Naive B cell (primary cell): ENCODE results near the gene BDH1. TPM values are rescaled to one million over a fixed set of nuclear protein-coding genes. Genes with fewer than 3 reads are reported as not detected.

Experiments
- ATAC-seq, 2 donors: fragments of 150-1000 bp; cut with Tn5 transposase; 2 replicates each; pipeline ENCODE4 v1.10.0; 2021; ENCODE audit warnings: low read depth in 2 of 2, mild to moderate bottlenecking in 2 of 2, moderate library complexity in 2 of 2
- DNase-seq: peaks from one replicate; pipeline ENCODE4 v3.0.0; 2022
- H3K27ac Mint-ChIP-seq, 6 donors: one replicate each; pipeline ENCODE4 v1.8.0; 2020 to 2022; ENCODE audit warnings: mild to moderate bottlenecking in 6 of 6, mixed read lengths in 6 of 6, moderate library complexity in 5 of 6, inconsistent platforms in 2 of 6
- H3K27me3 Mint-ChIP-seq, 3 donors: one replicate each; pipeline ENCODE4 v1.8.0; 2021 to 2022; ENCODE audit warnings: mixed read lengths in 3 of 3, mild to moderate bottlenecking in 1 of 3
- H3K36me3 Mint-ChIP-seq, 2 donors: one replicate each; pipeline ENCODE4 v1.8.0; 2020 to 2022; ENCODE audit warnings: mixed read lengths in 2 of 2, inconsistent platforms in 1 of 2, mild to moderate bottlenecking in 1 of 2
- H3K4me1 Mint-ChIP-seq, 3 donors: one replicate each; pipeline ENCODE4 v1.8.0; 2020 to 2022; ENCODE audit warnings: mixed read lengths in 3 of 3, inconsistent platforms in 1 of 3, mild to moderate bottlenecking in 1 of 3, moderate library complexity in 1 of 3
- H3K4me3 Mint-ChIP-seq, 8 donors: one replicate each; pipeline ENCODE4 v1.8.0; 2020 to 2022; ENCODE audit warnings: mild to moderate bottlenecking in 8 of 8, mixed read lengths in 8 of 8, moderate library complexity in 8 of 8, inconsistent platforms in 2 of 8
- H3K9me3 Mint-ChIP-seq, 7 donors: one replicate each; pipeline ENCODE4 v1.8.0; 2020 to 2022; ENCODE audit warnings: mixed read lengths in 7 of 7, mild to moderate bottlenecking in 5 of 7, inconsistent platforms in 2 of 7, moderate library complexity in 1 of 7
- polyA plus RNA-seq, 6 donors: library from polyadenylated mRNA; unstranded; fragments of 300-500 nt; fragmentation: Illumina TruSeq; gene quantifications; one replicate each; pipeline ENCODE4 v1.2.3, GENCODE V29; 2021; ENCODE audit warnings: low read depth in 6 of 6

Gene BDH1
- polyA plus RNA-seq, 6 donors from 2014 or later = 13.9 to 25.1 (median 20.3) TPM

DNA sequence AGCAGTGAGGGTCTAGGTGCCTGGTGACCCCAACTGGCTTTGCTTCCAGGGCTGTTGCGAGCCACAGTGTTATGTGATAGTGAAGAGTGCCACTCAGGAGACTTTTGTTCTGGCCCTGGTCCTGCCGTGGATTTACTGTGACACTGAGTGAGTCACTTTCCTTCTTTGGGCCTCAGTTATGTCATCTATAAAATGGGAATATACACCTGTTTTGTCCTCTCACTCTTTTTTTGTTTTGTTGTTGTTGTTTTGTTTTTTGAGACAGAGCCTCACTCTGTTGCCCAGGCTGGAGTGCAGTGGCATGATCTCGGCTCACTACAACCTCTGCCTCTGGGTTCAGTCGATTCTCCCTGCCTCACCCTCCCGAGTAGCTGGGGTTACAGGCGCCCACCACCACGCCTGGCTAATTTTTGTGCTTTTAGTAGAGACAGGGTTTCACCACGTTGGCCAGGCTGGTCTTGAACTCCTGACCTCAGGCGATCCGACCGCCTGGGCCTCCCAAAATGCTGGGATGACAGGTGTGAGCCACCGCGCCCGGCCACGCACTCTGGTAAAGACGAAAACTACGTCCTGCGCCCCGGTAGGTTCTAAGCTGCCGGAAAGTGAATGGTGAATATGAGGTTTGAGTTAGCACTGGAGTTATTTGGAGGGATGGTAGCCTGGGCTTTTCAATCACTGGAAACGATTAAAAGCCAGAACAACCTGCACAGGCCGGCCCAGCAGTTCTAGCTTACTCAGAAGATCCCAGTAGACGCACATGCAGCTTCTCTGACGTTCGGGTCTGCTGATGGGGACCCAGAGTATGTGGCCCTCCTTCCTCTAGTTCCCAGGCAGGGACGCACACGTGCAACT lies 46.6 kb downstream of the BDH1 start:
- Mint-ChIP-seq H3K27me3 (peaks cover 0 to 5% (median 0%) of the 10 kb centered on the region in 3 donors), H3K4me1 (peaks cover 1 to 6% (median 4%) of the 10 kb centered on the region in 3 donors), H3K36me3 (peaks cover 12 to 13% of the 10 kb centered on the region in 2 donors), H3K4me3 (peak overlapping the region in 5 of 8 donors; percentile 35 to 82 (median 74)), H3K27ac (peak overlapping the region in 1 of 6 donors; percentile 21), H3K9me3 (no peaks in the 10 kb centered on the region)
- no peak for DNase-seq
- no peak for ATAC-seq

DNA sequence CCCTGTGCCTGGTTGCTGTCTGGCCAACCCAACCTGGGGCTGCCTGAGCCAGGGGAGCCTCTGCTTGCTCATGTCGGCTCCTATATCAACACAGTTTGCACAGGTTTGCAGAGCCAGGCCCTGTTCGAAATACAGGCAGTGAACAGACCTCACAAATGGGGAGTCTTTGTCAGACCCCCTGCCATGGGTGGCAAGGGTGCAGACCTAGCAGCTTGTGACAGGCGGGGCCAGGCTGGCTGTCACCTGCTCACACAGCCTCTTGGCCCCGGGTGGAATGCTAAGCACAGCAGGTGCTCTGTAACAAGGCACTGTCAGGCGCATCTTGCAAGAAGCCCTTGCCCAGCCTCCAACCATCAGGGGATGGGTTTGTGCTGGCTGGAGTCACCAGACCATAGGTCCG lies 47.3 kb downstream of the BDH1 start:
- Mint-ChIP-seq H3K9me3 (no peaks in the 10 kb centered on the region), H3K27ac (no peak overlapping the region), H3K36me3 (peaks cover 12 to 13% of the 10 kb centered on the region in 2 donors), H3K4me3 (no peak overlapping the region), H3K4me1 (peaks cover 1 to 6% (median 4%) of the 10 kb centered on the region in 3 donors), H3K27me3 (peaks cover 0 to 5% (median 0%) of the 10 kb centered on the region in 3 donors)
- DNase-seq (no peak), ATAC-seq (no peak)

DNA sequence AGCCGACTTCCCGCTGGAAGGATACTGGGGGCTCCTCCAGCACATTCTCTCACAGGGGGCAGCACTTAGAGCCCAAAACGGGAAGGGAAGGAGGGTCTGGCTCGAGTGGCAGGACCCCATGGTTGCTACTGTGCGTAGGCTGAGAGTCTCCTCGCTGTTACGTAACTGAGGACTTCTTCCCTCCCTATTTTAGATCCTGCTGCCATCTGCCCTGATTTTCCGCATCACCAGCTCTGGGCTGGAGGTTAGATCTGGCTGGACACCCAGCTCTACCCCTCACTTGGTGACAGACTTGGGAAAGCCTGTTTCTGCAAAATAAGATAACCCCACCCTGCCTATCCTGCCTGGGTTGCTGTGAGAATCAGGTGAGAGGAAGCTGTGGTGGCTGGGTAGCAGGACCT lies 47.7 kb downstream of the BDH1 start:
- H3K27ac Mint-ChIP-seq = peak overlapping the region in 1 of 6 donors; percentile 56

DNA sequence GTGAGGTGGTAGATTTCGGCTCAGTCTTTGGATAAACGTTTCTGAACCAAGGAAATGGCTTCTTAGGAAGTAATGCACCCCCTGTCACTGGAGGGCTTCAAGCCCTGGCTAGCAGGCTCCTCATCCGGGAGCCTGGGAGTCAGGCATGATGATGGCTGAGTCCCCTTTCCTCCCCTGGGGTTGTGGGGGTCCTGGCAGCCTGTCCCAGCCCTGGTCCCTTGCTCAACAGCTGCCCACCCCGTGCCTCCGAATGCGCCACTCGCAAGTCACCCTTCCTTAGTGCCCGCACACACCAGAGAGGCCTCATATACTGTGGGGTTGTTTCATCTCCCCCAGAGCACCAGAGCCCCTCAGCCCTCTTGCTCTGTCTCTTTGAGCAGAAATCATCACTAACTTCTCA lies 48.2 kb downstream of the BDH1 start:
- DNase-seq = no peak
- Mint-ChIP-seq H3K27ac (peak overlapping the region in 1 of 6 donors; percentile 56), H3K36me3 (peaks cover 10 to 11% of the 10 kb centered on the region in 2 donors), H3K9me3 (no peaks in the 10 kb centered on the region), H3K4me3 (no peak overlapping the region), H3K27me3 (peaks cover 0 to 5% (median 0%) of the 10 kb centered on the region in 3 donors), H3K4me1 (peaks cover 1 to 7% (median 6%) of the 10 kb centered on the region in 3 donors)
- ATAC-seq = no peak

More for the DNA sequence above, 47.7 kb downstream of the BDH1 start:
- ATAC-seq (no peak), DNase-seq (no peak)
- Mint-ChIP-seq H3K36me3 (peaks cover 12 to 13% of the 10 kb centered on the region in 2 donors), H3K27me3 (peaks cover 0 to 5% (median 0%) of the 10 kb centered on the region in 3 donors), H3K4me3 (no peak overlapping the region), H3K9me3 (no peaks in the 10 kb centered on the region), H3K4me1 (peaks cover 1 to 6% (median 4%) of the 10 kb centered on the region in 3 donors)

DNA sequence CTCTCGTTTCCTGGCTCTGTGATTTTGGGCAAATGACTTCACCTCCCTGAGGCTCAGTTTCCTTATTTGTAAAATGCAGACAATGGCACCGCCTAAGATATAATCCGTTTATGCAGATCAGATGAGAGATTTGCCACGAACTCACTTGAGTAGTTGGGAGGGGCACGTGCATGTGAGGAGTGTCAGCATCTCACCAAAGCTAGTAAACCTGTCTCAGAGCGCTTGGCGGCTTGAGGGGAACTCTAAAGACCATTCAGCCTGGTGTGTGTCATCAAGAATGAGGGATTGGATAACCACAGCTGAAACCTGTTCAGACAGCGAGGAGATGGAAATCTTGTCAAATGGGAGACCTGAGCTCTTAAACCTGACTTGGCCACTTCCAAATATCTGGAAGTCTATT lies 48.7 kb downstream of the BDH1 start:
- no peak for ATAC-seq
- H3K4me1 Mint-ChIP-seq = peaks cover 1 to 7% (median 6%) of the 10 kb centered on the region in 3 donors
- H3K27ac Mint-ChIP-seq = no peak overlapping the region
- no peak for DNase-seq
- H3K9me3 Mint-ChIP-seq = no peaks in the 10 kb centered on the region
- H3K36me3 Mint-ChIP-seq = peaks cover 6% of the 10 kb centered on the region in 2 donors
- peaks cover 0 to 5% (median 0%) of the 10 kb centered on the region in 3 donors for H3K27me3 Mint-ChIP-seq
- H3K4me3 Mint-ChIP-seq = no peak overlapping the region

DNA sequence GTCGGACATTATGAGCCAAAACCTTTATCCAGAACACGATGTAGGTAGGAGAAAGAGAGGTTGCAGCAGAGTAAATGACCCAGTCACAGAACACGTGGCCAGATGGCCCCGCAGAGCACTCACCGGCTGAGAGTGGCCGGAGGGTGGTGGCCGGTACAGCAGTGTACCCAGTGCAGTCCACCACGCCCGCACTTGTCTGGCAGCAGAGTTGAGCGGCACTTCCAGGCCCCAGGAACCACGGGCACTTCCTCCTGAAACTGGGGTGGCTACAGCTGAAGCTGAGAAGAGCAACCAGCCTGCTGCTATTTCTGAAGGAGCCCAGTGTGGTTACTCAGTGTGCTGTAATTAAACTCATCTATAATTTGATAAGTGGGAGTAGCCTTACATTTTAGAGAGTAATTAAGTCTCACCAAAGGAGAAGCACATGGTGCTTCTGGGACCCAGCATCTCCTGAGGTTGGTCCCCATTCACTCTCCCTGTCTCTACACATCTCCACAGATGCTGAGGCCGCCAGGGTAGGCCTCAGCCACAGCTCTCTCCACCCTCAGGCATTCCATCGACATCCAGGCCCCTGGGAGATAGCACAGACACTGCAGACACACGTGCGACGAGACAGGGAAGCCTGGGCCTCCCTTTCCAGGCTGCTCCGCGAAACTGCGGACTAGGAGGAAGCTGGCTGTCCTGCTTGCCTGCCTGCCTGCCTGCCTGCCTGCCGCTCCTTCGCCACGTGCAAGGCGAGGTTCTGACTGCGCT lies 49.8 kb downstream of the BDH1 start:
- DNase-seq (no peak), ATAC-seq (no peak)
- Mint-ChIP-seq H3K27ac (no peak overlapping the region), H3K4me3 (no peak overlapping the region), H3K36me3 (no peaks in the 10 kb centered on the region), H3K9me3 (no peaks in the 10 kb centered on the region), H3K27me3 (peaks cover 0 to 5% (median 0%) of the 10 kb centered on the region in 3 donors), H3K4me1 (peaks cover 1 to 7% (median 6%) of the 10 kb centered on the region in 3 donors)

DNA sequence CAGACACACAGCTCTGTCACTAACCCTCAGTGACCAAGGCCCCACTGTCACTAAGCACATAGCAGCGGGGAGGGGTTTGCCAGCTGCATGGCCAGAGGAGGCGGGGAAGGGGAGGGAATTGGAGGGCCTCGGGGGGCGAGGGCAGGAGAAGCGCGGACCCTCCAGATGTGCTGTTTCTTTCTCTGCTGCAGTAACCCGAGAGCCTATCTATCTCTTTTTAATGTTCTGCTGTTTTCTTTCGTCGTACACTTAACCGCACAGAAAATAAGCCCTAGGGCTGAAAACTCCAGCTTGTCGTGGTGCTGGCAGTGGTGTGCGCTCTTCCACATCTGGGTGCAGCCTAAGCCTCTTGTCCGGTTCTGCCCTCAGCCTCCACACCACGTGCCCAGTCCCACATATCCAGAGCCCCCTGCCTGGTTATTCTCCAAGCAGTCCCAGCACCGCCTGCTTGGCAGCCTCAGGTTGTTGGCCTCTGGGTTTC lies 51.1 kb downstream of the BDH1 start:
- H3K27me3 Mint-ChIP-seq = no peaks in the 10 kb centered on the region
- H3K36me3 Mint-ChIP-seq = no peaks in the 10 kb centered on the region
- no peak overlapping the region for H3K4me3 Mint-ChIP-seq
- H3K27ac Mint-ChIP-seq = peak overlapping the region in 1 of 6 donors; percentile 26
- peaks cover 0 to 3% (median 0%) of the 10 kb centered on the region in 3 donors for H3K4me1 Mint-ChIP-seq
- no peak for ATAC-seq
- no peak for DNase-seq
- H3K9me3 Mint-ChIP-seq = no peaks in the 10 kb centered on the region

DNA sequence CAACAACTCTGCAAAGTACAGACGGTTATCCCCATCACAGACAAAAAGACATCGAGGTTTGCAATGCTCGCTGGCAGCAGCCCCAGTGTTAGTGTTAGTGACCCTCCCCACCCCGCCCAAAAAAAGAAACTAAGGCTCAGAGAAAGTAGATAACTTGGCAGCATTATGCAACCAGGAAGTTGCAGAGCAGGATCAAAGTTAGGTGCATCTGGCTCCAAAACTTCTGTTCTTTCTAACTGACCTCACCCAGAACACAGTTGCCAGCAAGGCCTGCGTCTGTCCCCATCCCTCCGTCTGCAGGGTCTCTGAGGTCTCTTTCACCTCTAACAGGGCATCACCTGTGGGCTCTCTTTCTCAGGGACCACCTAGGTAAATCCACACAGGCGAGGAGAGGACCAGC lies 51.5 kb downstream of the BDH1 start:
- peaks cover 0 to 3% (median 0%) of the 10 kb centered on the region in 3 donors for H3K4me1 Mint-ChIP-seq
- H3K27me3 Mint-ChIP-seq = no peaks in the 10 kb centered on the region
- no peak for DNase-seq
- H3K4me3 Mint-ChIP-seq = no peak overlapping the region
- no peaks in the 10 kb centered on the region for H3K36me3 Mint-ChIP-seq
- H3K27ac Mint-ChIP-seq = peak overlapping the region in 1 of 6 donors; percentile 26
- no peak for ATAC-seq
- H3K9me3 Mint-ChIP-seq = no peaks in the 10 kb centered on the region

DNA sequence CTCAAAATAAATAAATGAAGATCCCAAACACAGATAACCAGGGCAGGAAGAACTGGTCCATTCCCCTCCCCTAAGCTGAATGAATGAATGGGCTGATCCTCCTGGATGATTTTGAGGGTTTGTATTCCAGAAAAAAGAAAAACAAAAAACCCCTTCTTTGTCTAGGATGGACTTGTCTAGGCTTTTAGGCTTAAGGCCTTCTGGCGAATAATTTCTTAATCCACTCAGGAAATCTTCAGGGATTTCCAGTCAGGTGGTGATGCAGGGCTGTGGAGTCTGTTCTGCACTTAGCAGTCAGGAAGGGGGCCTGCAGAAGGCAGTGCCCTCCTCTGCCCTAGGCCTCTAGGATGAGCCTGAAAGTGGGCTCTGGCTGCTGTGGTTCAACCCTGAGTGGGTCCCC lies 52.1 kb downstream of the BDH1 start:
- Mint-ChIP-seq H3K4me3 (no peak overlapping the region), H3K4me1 (peaks cover 0 to 3% (median 0%) of the 10 kb centered on the region in 3 donors), H3K27ac (no peak overlapping the region), H3K27me3 (no peaks in the 10 kb centered on the region), H3K9me3 (no peaks in the 10 kb centered on the region), H3K36me3 (no peaks in the 10 kb centered on the region)
- no peak for DNase-seq
- no peak for ATAC-seq

DNA sequence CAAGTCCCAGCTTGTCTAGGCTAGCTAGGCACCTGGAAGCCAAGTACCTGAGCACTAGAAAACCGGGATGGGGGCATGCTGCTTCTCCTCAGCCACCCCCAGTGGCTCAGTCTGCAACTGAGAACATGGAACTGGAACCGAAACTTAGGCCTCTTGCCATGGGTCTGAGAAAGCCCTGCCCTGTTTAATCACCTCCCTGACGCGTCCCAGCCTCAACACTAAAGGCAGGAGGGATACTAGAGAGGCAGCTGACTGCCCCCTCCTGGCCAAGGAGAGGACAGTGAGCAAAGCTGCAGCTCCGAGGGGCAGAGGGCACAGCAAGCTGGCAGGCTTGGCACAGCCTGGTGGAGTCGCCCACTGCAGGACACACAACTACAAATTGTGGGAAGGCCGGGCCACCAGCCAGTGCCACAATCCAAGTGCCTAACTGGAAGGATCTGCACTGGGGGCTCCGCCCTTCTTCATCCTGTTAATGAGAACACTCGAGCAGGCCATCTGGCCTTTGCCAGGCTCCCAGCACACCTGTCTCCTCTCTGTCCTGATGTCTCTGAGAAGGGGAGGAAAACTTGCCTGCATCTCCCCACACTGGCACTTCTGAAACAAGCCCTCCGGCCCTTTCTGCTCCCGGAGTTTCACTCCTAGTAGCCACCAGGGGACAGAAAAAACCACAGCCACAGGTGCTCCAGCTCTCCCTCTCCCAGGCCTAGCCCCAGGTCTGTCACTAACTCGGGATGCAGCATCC lies 53.7 kb downstream of the BDH1 start:
- ATAC-seq (peak in 1 of 2 donors; percentile 25), DNase-seq (no peak)
- peaks cover 0 to 3% (median 0%) of the 10 kb centered on the region in 3 donors for H3K4me1 Mint-ChIP-seq
- H3K27ac Mint-ChIP-seq = peak overlapping the region in 1 of 6 donors; percentile 44
- no peaks in the 10 kb centered on the region for H3K36me3 Mint-ChIP-seq
- H3K4me3 Mint-ChIP-seq = no peak overlapping the region
- no peaks in the 10 kb centered on the region for H3K27me3 Mint-ChIP-seq
- H3K9me3 Mint-ChIP-seq = peaks cover 0 to 4% (median 0%) of the 10 kb centered on the region in 7 donors

DNA sequence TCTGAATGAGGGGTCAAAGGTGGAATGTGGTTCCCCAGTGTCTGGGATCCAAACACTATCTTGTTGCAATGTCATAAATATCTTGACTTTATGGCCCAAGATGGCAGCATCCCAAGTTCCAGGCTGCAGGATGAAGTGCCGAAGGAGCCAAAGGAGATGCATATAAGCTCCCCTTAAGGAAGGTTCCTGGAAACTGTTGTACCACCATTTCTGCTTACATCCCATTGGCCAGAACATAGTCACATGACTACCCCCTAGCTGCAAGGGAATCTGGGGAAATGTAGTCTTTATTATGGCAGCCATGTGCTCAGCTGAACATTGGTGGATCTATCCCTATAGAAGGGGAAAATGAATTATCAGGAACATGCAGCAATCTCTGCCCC lies 54.3 kb downstream of the BDH1 start:
- Mint-ChIP-seq H3K27ac (no peak overlapping the region), H3K9me3 (peaks cover 0 to 4% (median 0%) of the 10 kb centered on the region in 7 donors), H3K4me1 (peaks cover 0 to 3% (median 0%) of the 10 kb centered on the region in 3 donors), H3K36me3 (no peaks in the 10 kb centered on the region), H3K27me3 (no peaks in the 10 kb centered on the region), H3K4me3 (no peak overlapping the region)
- DNase-seq (no peak), ATAC-seq (no peak)

DNA sequence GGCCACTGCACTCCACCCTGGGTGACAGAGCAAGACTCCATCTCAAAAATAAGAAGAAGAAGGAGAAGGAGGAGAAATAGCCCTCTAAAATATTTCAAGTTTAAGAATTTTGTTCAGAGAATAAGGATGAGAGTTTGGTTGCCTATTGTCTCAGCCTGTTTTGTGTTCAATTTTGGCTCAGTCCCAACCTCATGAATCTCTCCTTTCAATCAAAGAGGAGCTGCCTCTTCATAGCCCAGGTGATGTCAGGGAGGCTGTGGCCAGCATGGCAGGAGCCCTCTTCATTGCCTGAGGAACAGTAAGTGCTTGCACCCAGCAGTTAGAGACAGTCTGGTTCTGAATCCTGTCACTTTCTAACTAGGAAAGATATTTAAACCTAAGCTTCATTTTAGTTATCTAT lies 55.0 kb downstream of the BDH1 start:
- Mint-ChIP-seq H3K9me3 (peaks cover 0 to 4% (median 0%) of the 10 kb centered on the region in 7 donors), H3K4me1 (peaks cover 0 to 3% (median under 1%) of the 10 kb centered on the region in 3 donors), H3K27me3 (no peaks in the 10 kb centered on the region), H3K27ac (no peak overlapping the region), H3K4me3 (peak overlapping the region in 1 of 8 donors; percentile 76), H3K36me3 (no peaks in the 10 kb centered on the region)
- ATAC-seq = no peak
- DNase-seq = no peak

DNA sequence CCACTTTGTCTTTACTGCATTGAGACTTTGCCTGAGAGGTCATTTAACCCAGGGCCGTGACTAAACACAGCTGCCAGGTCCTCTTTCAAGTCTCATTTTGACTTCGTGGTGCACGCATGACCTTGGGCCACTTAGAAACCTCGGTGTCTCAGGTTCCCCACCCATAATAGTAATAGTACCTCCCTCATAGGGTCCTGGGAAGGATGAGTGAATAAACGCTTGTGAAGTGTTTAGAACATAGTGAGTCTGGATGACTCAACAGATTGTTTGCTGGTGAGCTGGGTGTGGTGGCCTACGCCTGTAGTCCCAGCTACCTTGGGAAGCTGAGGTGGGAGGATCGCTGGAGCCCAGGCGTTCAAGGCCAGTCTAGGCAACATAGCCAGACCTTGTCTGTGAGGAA lies 56.3 kb downstream of the BDH1 start:
- Mint-ChIP-seq H3K4me1 (peaks cover 0 to 10% (median 3%) of the 10 kb centered on the region in 3 donors), H3K9me3 (peaks cover 0 to 4% (median 0%) of the 10 kb centered on the region in 7 donors), H3K4me3 (no peak overlapping the region), H3K27me3 (peaks cover 0 to 2% (median 0%) of the 10 kb centered on the region in 3 donors), H3K36me3 (no peaks in the 10 kb centered on the region), H3K27ac (peak overlapping the region in 1 of 6 donors; percentile 19)
- no peak for DNase-seq
- no peak for ATAC-seq
